Posterior cingulate gyrus (tissue), 11 donors: ENCODE measurements around the gene KRTAP23-1.

ENCODE experiments used
- DNase-seq, 10 donors: peaks; one replicate each; pipeline versions ENCODE4 v3.0.0 to v3.0.0-alpha.2; 2020 to 2021; ENCODE audit warnings: mixed read lengths in 3 of 10
- intact Hi-C: fragments of 100-400 bp; cut with DNase I; formaldehyde crosslinking; loops from one replicate; pipeline ENCODE4 v1.15.1; 2023

KRTAP23-1 gene

DNA sequence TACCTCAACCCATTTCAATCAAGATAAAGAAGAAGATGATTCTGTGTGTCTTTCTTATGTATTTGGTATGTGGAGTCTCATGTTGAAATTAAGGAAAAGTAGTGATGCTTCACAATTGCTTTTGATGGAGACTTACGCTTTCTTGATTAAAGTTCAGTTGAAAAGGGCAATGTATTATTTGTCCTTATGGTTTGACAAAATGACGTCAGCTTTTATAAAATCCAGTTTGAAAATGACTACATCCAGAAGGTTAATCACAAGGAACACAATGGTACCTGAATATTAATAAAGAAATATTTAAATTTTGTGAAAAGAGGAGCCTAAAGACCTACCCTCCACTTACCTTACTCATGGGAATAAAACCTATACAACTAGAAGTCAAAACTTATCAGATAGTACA is 32.7 kb downstream of the KRTAP23-1 start:
- intact Hi-C loops, result no loop called here
- no peak for DNase-seq

DNA sequence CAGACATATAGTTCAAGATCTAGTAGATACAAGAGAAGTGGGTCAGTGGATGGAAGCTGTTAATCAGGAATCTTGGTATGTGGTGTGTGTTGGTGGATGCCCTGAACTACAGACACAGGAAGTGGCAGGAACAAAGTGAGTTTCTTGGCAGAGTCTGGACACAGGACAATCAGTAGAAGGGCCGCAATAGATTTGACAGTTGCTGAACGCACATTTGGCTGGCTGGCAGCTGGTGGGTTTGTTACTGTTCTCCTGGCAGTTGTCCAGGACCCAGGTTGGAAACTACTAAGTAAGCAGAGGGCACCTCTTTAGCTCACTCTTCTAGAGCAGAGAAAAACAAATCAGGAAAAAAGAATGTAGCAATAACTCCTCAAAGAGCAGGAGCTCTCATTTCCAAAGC is 41.5 kb downstream of the KRTAP23-1 start:
- intact Hi-C loops, result no loop called here

DNA sequence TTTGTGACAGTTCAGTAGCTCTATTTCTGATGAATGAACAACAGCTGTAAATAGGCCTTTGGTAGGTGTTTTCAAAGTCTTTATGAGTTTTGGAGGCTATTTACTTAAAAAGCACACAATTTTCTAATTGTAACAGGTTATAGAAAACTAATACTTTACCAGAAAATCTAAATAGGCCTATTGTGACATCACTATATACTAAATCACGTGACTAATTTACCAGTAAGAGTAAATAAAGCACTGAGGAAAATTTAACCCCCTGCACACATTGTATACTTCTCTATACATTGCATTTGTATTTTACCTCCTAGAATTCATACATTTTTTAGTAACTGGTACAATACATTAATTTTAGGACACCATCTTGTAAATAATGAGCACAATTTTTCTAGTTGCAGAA is 43.3 kb downstream of the KRTAP23-1 start:
- no peak for DNase-seq
- intact Hi-C loops, result no loop called here

More for the DNA sequence above, 41.5 kb downstream of the KRTAP23-1 start:
- DNase-seq, result no peak
